Diencephalon (tissue), 1 donor: ENCODE data around the gene PAX2. TPM values are rescaled to one million over a fixed set of nuclear protein-coding genes. Genes with fewer than 3 reads are reported as not detected.

Experiments used
- total RNA-seq: library from RNA; depleted of rRNA; stranded (reverse); fragments of >200 nt; gene quantifications from one replicate; pipeline ENCODE4 v1.2.3, GENCODE V29; 2014

The PAX2 gene
- total RNA-seq: not detected

DNA sequence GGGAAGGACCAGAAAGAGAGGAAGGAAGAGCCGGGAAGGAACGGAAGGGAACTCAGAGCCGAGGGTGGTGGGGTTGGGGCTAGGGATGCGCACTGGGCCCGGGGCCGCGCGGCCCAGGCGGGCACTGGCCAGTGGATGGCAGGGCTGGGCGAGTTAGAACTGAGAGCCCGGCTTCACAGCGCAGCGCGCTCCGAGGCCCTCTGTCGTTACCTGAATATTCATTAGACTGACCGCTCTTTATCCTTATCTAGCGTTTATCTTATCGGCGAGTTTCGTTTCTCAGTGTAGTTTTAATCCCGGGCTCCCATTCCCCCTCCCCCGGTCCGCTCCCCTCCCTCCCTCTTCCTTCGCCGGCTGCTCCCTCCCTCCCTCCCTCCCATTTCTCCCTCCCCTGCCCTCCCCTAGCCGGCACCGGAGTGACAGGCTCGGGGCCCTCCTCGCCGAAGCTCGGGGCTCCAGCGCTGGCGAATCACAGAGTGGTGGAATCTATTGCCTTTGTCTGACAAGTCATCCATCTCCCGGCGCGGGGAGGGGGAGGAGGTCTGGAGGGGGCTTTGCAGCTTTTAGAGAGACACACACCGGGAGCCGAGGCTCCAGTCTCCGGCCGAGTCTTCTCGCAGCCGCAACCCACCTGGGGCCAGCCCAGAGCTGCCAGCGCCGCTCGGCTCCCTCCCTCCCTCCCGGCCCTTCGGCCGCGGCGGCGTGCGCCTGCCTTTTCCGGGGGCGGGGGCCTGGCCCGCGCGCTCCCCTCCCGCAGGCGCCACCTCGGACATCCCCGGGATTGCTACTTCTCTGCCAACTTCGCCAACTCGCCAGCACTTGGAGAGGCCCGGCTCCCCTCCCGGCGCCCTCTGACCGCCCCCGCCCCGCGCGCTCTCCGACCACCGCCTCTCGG is at the start of gene PAX2:
TSS of gene PAX2 (plus strand) at position 596 of the 895 bp plus-strand sequence. CDS start 679 bp downstream, outside the sequence.

Other genes starting within 250 kb of the PAX2 start
- gene SEC31B, start 225.7 kb upstream of the PAX2 start, total RNA-seq: 5.3 TPM
- gene NDUFB8, start 215.7 kb upstream of the PAX2 start, total RNA-seq: 155 TPM
- gene HIF1AN, start 209.6 kb upstream of the PAX2 start, total RNA-seq: 20.5 TPM
- gene SLF2, start 167.4 kb downstream of the PAX2 start, total RNA-seq: 54.0 TPM
- gene SEMA4G, start 223.9 kb downstream of the PAX2 start, total RNA-seq: 17.5 TPM
- gene MRPL43, start 241.9 kb downstream of the PAX2 start, total RNA-seq: 39.0 TPM
- 5.5 TPM for gene TWNK, start 242.0 kb downstream of the PAX2 start, total RNA-seq